GM10266 (cell line): ENCODE data around the gene PRDM15.

Experiments
- DNase-seq: peaks from one replicate; pipeline ENCODE4 v3.0.0; 2012; ENCODE audit errors: extremely low spot score
- CTCF ChIP-seq: IDR thresholded peaks from 2 replicates; pipeline ENCODE4 v1.5.1; 2012; ENCODE audit warnings: mild to moderate bottlenecking, low read depth; ENCODE audit not compliant: control insufficient read depth, insufficient read depth; ENCODE audit errors: missing control alignments

Gene PRDM15

DNA sequence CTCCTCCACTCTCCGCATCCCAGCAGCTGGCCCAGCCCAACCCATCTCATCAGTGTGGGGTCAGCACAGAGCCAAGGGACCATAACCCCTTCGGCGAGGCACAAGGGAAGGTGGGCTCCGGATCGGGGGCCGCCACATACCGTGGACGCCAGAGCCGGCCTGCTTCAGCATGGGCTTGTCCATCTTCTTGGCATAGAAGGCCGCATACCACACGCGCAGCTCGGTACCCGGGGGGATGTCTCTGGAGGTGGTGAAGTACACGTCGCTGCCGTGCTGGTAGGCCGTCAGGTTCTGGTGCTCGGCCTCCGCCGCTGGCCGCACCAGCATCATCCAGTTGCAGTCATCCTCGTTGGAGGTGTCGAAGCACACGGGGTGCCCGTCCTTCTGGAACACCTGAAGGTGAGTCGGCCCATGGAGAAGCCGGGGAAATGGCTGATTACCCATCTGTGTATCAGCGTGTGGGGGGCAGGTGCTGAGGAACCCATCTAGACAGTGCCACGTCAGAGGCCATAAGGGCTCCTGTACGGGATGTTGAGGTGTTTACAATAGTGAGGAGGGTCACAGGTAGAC, 24.6 kb downstream of the PRDM15 start:
- TF ChIP-seq CTCF, result no peak
- no peak for DNase-seq

DNA sequence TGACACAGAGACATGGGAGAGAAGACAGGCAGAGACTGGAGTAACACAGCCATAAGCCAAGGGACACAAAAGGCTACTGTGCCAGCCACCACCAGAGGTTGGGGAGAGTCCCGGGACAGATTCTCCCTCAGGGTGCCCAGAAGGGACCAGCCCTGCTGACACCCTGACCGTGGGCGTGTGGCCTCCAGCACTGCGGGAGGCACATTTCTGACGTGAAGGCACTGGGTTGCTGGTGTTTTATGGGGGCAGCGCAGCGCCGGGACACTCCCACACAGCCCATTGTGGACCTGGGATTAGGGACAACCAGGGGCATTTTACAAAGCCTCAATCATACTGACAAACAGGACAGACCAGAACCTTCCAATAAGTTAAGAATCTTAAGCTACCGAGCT, 26.2 kb downstream of the PRDM15 start:
- DNase-seq, result no peak
- TF ChIP-seq CTCF, result no peak

GRCh38 chr21:41852151-41852928, 26.8 kb downstream of the PRDM15 start:
- TF ChIP-seq CTCF, result no peak

DNA sequence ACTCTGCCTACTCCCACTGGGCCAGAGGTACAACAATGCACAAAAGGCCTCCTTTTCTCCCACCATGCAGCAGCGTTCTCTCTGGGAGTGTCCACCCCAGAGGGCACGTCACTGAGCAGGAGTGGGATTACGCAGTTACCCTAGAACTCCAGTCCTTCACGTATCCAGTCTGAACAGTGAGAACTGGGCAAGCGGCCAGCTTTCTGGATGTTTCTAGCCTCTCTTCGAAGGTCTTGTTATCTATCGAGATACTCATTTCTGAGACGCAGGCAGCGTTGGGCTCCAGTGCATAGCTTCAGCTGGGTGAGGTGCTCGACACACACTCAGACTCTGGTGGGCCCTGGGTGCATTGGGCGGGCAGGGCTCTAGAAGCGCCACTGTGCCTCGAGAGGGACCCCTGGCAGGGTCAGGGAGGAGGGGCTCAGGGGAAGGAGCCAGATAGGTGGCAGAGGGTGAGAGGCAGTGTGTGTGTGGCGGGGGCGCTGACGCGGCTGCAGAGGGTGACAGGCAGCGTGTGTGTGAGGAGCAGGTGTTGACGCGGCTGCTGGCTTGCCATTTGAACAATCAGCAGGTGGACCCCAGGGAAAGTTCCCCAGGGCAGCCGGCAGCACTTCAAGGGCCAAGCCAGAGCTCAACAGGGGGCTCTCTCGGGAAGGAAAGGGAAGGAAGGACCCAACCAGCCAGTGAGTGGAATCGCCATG, 27.9 kb downstream of the PRDM15 start:
- TF ChIP-seq CTCF, result no peak
- no peak for DNase-seq

More at GRCh38 chr21:41852151-41852928, 26.8 kb downstream of the PRDM15 start:
- no peak for DNase-seq

- no peak for DNase-seq
- TF ChIP-seq CTCF, result no peak
Observed at GRCh38 chr21:41850085-41850484, 29.1 kb downstream of the PRDM15 start.

DNA sequence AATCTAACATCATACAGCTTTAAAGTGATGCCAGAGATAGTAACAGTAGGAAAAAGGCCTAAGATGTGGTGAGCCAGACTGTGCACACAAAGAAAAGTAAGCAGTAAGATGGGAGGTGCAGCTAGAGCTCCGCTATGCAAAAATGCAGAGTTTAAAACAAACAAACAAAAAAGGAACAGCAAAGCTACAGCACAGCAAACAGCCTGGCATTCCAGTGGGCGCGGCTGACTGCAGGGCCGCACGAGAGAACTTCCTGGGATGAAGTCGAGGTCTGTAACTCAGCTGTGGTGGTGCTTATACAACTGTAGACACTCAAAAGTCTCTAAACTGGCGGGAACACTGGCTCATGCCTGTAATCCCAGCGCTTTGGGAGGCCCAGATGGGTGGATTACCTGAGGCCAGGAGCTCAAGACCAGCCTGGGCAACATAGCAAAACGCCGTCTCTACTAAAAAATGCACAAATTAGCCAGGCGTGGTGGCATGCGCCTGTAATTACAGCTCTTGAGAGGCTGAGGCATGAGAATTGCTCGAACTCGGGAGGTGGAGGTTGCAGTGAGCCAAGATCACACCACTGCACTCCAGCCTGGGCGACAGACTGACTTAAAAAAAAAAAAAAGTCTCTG, 30.1 kb downstream of the PRDM15 start:
- TF ChIP-seq CTCF, result no peak
- no peak for DNase-seq
